ENCODE data around the gene TMEM214. TPM values are rescaled to one million over a fixed set of nuclear protein-coding genes. Genes with fewer than 3 reads are reported as not detected.

The TMEM214 gene
- total and polyA plus RNA-seq, 2 of the 8 experiments (the other 6 are each of a cell fraction or from before 2014, with no cell fraction given) = 49.7 to 71.0 TPM

DNA sequence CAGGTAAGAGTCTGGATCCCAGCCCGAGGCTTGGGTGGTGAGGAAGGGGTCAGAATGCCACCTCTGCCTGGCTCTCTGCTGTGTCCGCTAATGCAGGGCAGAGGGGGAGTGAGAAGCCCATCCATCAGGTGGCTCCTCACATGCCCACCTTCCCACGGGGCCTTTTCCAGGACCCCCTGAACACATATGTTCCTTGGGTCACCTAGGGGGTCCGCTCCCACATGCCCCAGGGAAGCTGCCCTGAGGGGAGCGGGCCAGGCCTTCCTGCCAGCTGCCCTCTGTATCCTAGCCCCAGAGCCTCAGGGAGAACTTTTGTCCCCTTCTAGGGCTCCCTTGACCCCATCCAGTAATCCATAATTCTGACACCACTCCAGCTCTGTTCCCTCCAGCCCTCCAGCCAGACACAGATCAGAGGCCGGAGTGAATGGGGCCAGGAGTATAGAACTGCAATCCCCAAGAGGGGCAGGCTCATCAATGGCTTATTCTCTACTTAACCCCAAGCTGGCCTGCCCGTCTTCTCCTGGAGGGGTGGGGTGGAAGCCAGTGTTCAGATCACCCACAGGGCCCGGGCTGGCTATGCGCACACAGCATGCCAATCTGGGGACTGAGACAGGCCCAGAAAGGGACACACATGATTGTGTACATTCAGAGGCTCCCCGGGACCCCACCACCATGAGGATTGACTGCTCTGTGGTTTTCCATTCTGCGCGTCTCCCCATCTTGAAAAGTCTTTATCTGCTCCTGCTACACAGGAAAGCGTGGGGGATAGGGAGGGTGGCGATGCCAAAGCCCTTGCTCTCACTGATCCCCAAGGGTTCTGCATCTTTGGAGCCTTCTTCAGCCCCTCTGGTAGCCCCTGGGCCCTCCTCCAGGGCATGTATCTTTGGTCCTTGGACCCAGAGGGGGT is 46.7 kb downstream of the TMEM214 start (continued):
- TF ChIP-seq RNF2 (IDR thresholded peaks at IDR 0.05; ENCODE audit: borderline replicate concordance, low read depth, low read length, missing control alignments, poor library complexity, severe bottlenecking) (no peak), RBBP5 (IDR thresholded peaks at IDR 0.05; ENCODE audit: borderline replicate concordance, low read depth, low read length) (no peak), JUND (IDR thresholded peaks at IDR 0.05; ENCODE audit: low read length) (no peak), KDM1A (IDR thresholded peaks at IDR 0.05; ENCODE audit: borderline replicate concordance, low read length) (no peak), CHD2 (IDR thresholded peaks at IDR 0.05; ENCODE audit: low read length) (no peak), ZNF274 (IDR thresholded peaks at IDR 0.05; ENCODE audit: borderline replicate concordance, extremely low read depth, low read length) (no peak), PHF8 (conservative IDR thresholded peaks at IDR 0.05; ENCODE audit: low read depth, low read length) (no peak), BACH1 (IDR thresholded peaks at IDR 0.05; ENCODE audit: low read length) (no peak)

Measured in H1 (cell line).